GM18873 (cell line): ENCODE measurements around the gene MRFAP1.

Experiments
- ATAC-seq: cut with Tn5 transposase; IDR thresholded peaks from one replicate; pipeline ENCODE4 v1.9.1; 2021; ENCODE audit warnings: mild to moderate bottlenecking, moderate library complexity, moderate number of reproducible peaks; ENCODE audit not compliant: unreplicated experiment, low FRiP score

The MRFAP1 gene

DNA sequence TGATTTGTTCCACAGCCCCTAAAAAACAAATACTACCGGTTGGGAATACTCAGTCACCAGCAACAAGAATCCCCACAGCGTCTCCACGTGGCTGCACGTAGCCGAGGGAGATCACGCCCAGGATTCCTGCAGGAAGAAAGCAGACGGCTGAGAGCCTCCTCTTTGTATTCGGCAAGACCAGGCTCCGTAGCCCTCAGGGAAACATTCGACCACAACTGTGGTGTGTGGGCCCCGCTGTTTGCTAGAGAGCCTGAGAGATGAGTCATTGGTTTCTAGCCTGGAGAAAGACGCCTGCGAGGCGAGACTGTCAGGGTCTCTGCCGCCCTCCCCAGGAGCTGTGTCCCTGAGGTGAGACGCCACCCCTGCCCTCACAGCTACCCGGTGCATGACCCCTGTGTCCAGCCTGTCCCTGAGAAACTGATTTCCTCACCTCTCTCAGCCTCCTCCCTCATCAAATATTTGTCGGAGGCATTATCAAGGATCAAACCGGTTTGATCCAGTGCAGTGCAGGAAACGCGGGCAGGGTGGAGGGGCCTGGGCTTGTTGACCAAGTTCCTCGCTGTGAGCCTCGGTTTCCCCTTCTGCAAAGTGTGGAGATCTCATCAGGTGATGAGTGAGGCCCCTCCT lies 48.5 kb downstream of the MRFAP1 start:
- ATAC-seq, result no peak

DNA sequence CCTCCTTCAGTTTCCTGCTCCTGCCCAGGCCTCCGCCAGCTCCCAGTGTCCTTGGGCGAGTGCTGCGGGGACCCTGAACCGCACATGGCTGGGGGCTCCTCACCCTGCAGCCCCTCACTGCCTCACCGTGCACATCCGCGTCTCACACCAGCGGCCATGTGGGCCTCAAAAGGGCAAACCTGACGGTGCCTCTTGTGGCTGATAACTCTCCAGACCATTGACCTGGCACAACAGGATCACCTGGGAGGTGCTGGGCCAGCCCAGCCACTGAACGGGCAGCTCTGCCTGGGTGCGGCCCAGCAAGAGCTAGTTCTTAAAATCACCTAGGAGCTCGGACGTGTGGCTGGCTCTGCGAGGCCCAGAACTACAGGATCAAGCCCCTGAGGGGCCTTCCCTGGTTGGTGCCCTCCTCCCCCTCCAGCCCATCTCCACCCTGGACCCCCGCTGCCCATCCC lies 49.0 kb downstream of the MRFAP1 start:
- ATAC-seq, result no peak
